ENCODE results near the gene MACROD1. TPM values are rescaled to one million over a fixed set of nuclear protein-coding genes. Genes with fewer than 3 reads are reported as not detected.
A peak's percentile ranks its signal among the peaks of the same experiment; 100 is the strongest.

MACROD1 gene
- total RNA-seq, 1 experiment from 2014 or later = 26.3 TPM

DNA sequence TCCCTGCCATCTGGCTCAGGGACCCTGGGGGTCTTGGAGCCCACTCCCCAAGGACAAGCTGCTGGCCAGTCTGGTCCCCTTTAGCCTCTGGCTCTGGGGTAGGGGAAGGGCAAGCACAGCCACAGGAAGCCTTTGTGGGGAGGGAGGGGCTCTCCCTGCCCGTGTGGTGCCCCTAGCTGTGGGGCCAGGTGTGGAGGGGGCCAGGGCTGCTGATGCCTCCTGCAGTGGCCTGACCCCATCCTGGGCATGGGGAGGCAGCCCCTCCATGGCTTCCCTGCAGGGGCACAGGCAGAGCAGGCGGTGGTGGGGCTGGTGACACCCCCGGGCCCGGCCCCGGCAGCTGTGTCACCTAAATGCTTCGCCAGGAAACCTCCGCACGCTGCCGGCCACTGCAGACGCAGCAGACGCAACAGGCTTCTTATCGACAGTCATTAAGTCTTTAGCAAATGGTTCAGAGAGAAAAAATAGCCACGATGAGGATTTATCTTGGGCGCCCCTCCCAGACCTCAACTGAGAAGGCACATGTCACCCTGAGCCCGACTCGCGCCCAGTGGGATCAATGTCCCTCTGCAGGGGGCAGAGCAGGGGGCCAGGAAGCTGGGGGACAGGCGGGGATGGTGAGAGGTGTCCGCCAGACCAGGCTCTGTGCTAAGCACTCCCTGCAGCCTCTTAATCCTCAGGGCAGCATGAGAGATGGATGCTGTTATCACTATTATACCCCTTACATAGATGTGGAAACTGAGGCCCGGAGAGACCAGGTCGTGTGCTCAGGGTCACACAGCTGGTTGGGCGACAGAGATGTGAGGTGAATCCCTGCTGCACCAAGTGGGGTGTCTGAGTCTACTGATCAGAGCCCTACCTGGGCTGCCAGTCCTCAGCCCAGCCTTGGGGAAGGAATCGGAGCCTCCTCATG is 96.3 kb downstream of the MACROD1 start:
- no peaks in the 10 kb centered on the region for H3K36me3 ChIP-seq
- H3K27me3 ChIP-seq = no peaks in the 10 kb centered on the region
- no peak for DNase-seq
- H3K4me3 ChIP-seq = no peak overlapping the region
- H3K27ac ChIP-seq = peak overlapping the region; percentile 73
- H3K4me1 ChIP-seq = peaks cover 31% of the 10 kb centered on the region
- no peaks in the 10 kb centered on the region for H3K9me3 ChIP-seq (replicated peaks)

DNA sequence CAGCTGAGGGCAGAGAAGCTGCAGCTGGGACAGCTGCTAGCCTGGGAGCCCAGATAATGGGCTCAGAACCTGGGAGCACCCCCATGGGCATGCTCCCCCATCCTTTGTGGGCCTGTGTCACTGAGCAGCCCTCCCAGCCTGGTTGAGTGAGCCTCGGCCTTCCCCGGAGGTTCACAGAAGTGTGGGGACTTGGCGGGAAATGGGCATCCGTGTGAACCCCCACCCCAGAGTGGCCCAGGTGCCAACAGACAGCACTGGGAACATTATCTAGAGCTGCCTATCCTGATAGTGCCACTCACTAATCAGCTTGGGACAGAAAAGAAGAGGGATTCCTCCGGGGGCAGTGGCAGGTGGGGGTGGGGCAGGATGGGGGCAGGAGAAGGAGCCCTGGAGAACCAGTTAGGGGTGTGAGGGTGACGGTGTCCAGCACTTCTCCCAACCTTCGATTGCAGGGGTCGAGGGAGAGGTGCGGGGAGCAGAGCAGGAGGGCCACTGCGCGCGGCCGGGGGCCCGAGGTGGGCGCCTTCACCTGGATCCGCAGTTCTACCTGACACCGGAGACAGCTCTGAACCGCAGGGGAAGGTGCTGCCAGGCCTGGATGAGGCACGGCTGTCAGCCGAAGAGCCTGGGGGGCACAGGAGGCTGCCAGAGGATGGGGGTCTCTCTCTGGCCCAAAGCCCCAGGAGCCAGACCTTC is 97.1 kb downstream of the MACROD1 start:
- no peak for DNase-seq
- Histone ChIP-seq H3K9me3 (replicated peaks) (no peaks in the 10 kb centered on the region), H3K27ac (no peak overlapping the region), H3K4me1 (peaks cover 31% of the 10 kb centered on the region), H3K4me3 (no peak overlapping the region), H3K36me3 (no peaks in the 10 kb centered on the region), H3K27me3 (no peaks in the 10 kb centered on the region)

DNA sequence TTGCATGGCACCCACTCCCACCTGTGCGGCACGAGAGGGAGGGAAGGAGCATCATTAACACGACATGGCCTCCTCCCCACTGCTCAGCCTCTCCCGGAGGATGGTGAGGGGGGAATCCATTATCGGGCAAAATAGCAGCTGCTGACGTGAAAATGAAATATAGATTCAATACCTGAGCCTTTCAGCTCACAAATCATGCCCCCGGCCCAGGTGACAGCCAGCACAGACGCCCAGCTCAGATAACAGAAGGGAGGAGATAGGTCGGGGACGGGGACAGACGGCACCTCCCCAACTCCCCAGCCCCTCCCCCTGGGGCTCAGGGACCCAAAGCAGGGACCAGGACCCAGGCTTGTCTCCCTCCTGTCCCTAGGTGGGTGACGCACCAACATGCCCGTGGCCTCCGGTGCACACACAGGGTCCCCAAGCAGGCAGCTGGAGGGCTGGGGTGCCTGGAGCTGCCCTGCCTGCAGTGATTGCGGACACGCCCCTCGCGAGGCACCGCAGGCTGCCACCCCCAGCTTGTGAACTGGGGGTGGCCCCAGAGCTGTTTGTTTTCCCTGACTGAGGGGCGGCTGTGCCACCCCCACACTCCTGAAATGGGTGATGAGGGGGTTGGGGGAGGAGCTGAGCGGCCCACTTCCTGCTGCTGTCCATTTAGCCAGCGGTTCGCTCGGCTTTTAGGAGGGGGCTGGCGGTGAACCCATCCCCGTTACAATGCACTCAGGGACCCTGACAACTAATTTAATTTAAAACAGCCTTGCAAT is 98.5 kb downstream of the MACROD1 start:
- H3K4me3 ChIP-seq = no peak overlapping the region
- H3K36me3 ChIP-seq = no peaks in the 10 kb centered on the region
- H3K4me1 ChIP-seq = peaks cover 23% of the 10 kb centered on the region
- H3K27me3 ChIP-seq = no peaks in the 10 kb centered on the region
- DNase-seq = no peak
- no peak overlapping the region for H3K27ac ChIP-seq
- no peaks in the 10 kb centered on the region for H3K9me3 ChIP-seq (replicated peaks)

DNA sequence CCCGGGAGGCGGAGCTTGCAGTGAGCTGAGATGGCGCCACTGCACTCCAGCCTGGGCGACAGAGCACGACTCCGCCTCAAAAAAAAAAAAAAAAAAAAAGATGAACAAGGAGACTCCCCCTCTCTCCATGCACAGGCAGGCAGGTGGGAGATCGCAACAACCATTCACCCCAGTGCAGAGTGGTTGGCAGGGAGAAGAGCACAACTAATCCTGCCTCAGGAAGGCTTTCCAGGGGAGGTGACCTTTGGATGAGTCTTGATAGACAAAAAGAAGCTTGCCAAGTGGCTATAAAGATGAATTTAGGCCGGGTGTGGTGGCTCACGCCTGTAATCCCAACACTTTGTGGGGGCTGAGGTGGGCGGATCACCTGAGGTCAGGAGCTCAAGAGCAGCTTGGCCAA is 100.2 kb downstream of the MACROD1 start:
- Histone ChIP-seq H3K9me3 (replicated peaks) (no peaks in the 10 kb centered on the region), H3K27me3 (no peaks in the 10 kb centered on the region), H3K4me3 (no peak overlapping the region), H3K27ac (no peak overlapping the region), H3K4me1 (peaks cover 11% of the 10 kb centered on the region), H3K36me3 (no peaks in the 10 kb centered on the region)
- DNase-seq = no peak

DNA sequence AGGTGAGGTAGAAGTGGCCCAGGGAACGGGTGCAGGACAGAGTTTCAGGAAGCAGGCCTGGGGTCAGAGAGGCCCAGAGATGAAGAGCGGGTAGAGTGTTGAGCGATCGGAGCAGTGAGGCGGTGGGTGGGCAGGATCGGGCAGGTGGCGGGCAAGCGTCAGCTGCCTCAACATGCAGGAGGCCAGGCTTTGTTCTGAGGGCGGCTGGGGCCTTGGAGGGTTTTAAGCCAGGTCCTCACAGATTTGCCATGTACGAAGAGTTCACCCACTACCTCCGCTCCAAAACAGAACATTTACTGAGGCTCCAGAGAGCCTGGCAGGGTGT is 100.8 kb downstream of the MACROD1 start:
- peaks cover 5% of the 10 kb centered on the region for H3K4me1 ChIP-seq
- no peak overlapping the region for H3K27ac ChIP-seq
- no peak overlapping the region for H3K4me3 ChIP-seq
- H3K9me3 ChIP-seq (replicated peaks) = no peaks in the 10 kb centered on the region
- no peaks in the 10 kb centered on the region for H3K36me3 ChIP-seq
- no peaks in the 10 kb centered on the region for H3K27me3 ChIP-seq
- no peak for DNase-seq

DNA sequence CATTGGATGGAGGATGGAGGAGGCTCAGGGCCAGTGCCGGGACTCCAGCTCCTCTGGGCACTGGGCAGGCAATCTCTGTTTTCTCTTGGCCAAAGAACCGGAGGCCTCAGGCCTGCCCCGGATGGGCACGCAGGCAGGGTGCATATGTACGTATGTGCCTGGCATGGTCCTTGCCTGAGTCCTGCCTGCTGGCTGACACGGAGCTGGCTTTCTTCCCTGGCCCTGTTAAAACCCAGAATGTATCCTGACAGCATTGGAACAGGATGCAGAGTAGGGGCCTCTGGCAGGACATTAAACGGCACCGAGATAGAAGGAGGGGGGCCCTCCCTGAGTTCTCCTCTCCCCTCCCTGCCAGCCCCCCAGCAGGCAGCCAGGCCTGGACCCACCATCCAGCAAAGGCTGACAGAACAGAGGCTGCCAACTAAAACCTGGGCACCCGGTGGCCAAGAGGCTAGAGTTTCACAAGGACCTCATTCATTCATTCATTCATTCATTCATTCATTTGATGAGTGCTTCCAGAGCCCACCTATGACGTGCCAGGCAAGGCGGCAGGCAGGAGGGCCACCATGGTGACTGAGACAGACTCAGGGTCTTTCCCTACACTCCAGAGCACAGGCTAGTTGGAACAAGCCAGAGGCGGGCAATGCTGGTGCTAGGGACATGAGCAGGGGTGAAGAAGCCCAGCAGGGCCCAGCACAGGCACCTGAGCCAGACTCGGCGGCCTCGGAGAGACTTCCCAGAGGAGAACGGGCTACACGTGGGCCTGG is 101.4 kb downstream of the MACROD1 start:
- no peaks in the 10 kb centered on the region for H3K36me3 ChIP-seq
- no peak overlapping the region for H3K27ac ChIP-seq
- H3K27me3 ChIP-seq = no peaks in the 10 kb centered on the region
- H3K4me3 ChIP-seq = no peak overlapping the region
- H3K4me1 ChIP-seq = no peaks in the 10 kb centered on the region
- no peaks in the 10 kb centered on the region for H3K9me3 ChIP-seq (replicated peaks)
- DNase-seq = no peak

DNA sequence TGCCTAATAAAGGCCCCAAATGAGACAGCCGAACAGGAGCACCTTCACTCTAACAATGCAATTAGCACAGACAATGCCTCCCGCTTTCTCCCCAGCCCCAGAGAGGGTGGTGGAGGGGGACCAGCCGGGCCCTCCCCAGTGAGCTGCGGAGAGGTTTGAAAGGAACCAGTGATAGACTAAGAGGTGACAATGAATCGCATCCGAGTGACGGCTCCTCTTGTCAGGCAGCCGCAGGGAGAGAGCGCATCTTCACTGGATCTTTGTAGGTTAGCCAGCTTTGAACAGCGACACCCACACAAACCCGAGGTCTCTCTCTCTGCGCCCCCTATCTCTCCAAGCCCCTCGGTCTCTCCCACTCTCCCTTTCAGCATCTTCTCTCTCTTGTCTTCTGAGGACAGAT is 102.1 kb downstream of the MACROD1 start:
- no peak for DNase-seq
- Histone ChIP-seq H3K36me3 (no peaks in the 10 kb centered on the region), H3K4me3 (no peak overlapping the region), H3K27ac (no peak overlapping the region), H3K27me3 (no peaks in the 10 kb centered on the region), H3K4me1 (no peaks in the 10 kb centered on the region), H3K9me3 (replicated peaks) (no peaks in the 10 kb centered on the region)

DNA sequence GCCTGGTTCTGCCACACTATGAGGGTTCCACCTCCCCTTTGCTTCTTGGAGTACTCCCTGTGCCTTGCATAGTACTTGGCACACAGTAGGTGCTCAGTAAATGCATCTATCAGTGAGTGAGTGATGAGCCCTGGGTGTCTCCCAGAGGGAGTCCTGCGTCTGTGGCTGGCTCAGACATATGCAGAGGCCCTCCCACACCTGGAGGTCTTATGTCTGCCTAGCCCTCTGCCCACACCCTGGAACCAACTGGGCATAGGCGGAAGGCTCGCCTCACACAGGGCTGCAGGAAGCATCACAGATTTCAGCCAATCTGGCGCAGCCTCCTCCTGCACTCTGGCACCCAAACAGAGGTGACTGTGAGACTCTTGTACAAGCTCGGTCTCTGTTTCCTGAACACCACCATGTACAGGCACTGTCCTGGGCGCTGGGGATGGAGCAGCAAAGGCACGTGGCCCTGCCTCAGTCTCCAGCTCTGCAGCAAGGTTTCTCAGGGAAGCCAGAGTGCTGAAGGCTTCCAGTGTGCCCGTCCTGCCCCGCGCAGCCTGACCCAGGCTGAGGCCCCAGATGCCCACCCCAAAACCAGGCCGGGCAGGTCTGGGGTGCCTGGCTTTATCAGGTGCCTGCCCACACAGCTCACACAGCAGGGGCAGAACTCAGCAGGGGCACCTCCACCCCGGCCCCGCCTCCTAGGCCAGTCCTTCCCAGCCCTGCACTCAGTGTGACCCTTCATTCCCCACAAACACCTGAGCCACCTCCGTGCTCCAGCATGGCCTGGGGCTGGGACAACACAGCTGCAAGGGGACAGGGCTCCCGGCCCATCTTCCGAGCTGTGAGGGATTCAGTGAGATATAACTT is 103.5 kb downstream of the MACROD1 start:
- Histone ChIP-seq H3K4me1 (no peaks in the 10 kb centered on the region), H3K9me3 (replicated peaks) (no peaks in the 10 kb centered on the region), H3K4me3 (no peak overlapping the region), H3K27ac (no peak overlapping the region), H3K27me3 (no peaks in the 10 kb centered on the region), H3K36me3 (no peaks in the 10 kb centered on the region)
- DNase-seq = no peak

DNA sequence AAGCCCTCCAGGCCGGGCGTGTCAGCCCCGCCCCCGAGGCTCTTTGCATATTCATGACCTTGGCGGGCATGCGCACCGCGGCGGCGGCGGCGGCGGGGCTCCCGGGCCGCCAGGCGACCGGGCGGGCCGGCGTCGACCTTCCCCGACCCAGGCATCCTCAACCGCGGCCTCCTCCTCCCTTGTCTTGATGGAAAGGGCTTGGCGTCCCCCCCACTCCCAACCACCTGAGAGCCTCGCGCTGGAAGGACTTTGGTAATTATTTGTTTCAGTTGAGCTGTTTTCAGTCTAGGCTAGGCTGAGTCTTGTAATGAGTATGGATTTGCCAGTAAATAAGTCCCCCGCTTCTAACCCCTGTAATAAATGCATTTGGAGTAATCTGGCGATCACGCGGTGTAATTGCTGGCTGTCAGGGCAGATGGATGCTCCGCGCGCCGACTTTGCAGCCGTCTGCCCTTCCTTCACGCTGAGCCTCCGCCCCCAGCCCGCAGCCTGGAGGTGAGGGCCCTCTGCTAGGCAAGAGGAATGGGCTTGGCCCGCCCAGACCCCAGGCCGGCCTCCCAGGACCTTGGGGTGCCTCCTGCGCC is 105.0 kb downstream of the MACROD1 start:
- no peak overlapping the region for H3K4me3 ChIP-seq
- H3K27me3 ChIP-seq = no peaks in the 10 kb centered on the region
- DNase-seq = no peak
- H3K36me3 ChIP-seq = no peaks in the 10 kb centered on the region
- H3K4me1 ChIP-seq = peaks cover 5% of the 10 kb centered on the region
- H3K27ac ChIP-seq = no peak overlapping the region
- H3K9me3 ChIP-seq (replicated peaks) = no peaks in the 10 kb centered on the region

DNA sequence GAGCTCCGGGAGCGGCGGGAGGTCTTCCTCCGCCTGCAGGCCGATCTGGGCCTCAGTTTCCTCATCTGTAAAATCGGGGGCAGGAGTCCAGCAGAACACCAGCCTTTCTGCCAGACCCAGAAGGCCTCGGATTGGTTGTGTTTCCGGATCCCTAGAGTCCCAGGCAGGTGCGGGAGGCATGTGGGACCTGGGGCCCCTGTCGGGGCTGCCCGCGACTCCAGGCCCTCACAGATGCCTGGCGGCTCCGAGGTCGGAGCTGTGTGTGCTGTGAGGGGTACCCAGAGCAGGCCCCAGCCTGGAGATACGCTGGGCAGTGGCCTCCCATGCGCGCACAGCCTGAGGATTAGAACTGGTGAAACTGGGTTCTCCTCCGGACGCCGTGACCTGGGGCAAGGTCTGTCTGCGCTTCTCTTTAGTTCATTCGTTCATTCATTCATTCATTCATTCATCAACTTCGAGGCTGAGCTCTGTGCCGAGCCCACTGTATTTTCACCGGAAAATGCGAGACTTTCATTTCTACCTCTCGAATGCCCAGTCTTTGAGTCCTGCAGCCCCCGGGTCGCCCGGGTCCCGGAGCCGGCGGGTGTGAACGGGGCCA is 105.6 kb downstream of the MACROD1 start:
- no peaks in the 10 kb centered on the region for H3K9me3 ChIP-seq (replicated peaks)
- H3K36me3 ChIP-seq = no peaks in the 10 kb centered on the region
- no peak overlapping the region for H3K4me3 ChIP-seq
- H3K27me3 ChIP-seq = no peaks in the 10 kb centered on the region
- H3K27ac ChIP-seq = no peak overlapping the region
- peaks cover 6% of the 10 kb centered on the region for H3K4me1 ChIP-seq
- no peak for DNase-seq

DNA sequence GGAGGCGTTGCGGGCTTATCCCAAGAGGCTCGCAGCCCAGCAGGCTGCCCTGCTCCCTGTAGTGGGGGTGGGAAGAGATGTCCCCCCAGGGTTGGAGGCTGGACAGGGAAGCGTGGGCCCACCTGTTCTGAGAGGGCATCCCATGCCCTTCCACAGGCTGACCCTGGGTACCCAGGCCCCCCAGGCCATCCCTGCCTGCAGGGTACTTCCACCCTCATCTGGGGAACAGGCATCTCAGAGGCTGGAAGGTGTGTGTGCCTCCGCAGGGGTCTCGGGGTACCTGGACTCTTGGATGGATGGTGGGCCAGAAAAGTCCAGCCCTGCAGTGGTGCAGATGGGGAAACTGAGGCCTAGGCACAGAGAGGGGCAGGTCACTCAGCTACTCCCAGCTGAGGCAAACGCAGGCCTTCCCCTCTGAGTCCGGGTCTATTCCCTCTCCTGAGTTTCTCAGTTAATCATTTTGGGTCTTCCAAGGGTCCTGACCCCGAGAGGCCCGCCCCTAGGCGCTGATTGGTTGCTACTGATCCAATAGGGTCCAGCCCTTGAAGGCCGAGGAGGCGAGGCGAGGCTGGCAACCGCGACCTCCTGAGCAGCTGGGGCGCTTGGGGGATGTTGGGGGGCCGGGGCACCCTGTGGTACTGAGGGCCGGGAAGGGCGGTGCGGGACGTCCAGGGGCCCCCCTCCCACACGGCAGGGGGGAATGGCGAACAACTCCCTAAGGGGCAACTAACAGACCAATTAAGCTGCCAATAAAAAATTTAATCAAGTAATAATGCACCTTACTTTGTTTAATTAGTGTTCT is 106.4 kb downstream of the MACROD1 start:
- Histone ChIP-seq H3K4me3 (no peak overlapping the region), H3K4me1 (peaks cover 10% of the 10 kb centered on the region), H3K27ac (no peak overlapping the region), H3K9me3 (replicated peaks) (no peaks in the 10 kb centered on the region), H3K36me3 (no peaks in the 10 kb centered on the region), H3K27me3 (no peaks in the 10 kb centered on the region)
- DNase-seq = no peak

DNA sequence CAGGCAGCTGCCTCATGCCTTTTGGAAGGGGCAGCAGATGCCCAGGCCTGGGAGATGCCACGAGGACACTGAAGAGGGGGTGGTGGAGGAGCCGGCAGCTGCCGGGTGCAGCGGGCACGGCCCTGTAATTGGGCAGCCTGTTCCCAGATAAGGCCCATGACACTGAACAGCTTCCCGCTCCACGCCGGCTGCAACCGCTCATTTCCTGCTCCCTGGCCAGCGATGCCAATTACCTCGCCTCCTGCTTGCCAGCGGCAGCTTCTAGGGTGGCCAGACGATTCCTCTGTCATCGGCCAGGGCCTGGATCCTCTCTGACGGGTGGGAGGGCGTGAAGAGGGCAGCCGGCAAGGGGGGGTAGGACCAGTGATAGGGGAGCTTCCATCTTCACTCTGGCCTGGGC is 107.4 kb downstream of the MACROD1 start:
- no peaks in the 10 kb centered on the region for H3K9me3 ChIP-seq (replicated peaks)
- H3K36me3 ChIP-seq = no peaks in the 10 kb centered on the region
- no peak for DNase-seq
- no peak overlapping the region for H3K4me3 ChIP-seq
- no peaks in the 10 kb centered on the region for H3K27me3 ChIP-seq
- peaks cover 20% of the 10 kb centered on the region for H3K4me1 ChIP-seq
- H3K27ac ChIP-seq = no peak overlapping the region

DNA sequence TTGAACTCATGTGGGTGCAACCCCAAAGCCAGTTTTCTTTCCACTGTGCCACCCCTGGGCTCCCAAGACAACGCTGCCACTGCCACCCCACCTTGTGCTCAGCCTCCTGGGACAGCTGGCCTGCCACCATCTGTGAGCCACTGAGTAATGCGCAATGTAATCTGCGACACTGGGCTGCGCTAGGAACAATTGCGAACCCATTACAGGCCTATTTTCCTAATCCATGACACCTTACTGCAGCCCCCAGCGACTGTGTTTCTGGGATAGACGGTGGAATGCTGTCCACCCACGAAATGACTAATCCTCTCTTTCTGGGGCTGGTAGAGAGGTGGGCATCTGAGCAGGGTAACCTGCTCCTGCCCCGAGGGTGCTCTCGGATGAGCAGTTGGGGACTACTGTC is 108.0 kb downstream of the MACROD1 start:
- no peaks in the 10 kb centered on the region for H3K27me3 ChIP-seq
- H3K9me3 ChIP-seq (replicated peaks) = no peaks in the 10 kb centered on the region
- DNase-seq = no peak
- no peak overlapping the region for H3K27ac ChIP-seq
- no peak overlapping the region for H3K4me3 ChIP-seq
- no peaks in the 10 kb centered on the region for H3K36me3 ChIP-seq
- peaks cover 26% of the 10 kb centered on the region for H3K4me1 ChIP-seq

Data from SJCRH30 (cell line).